AG04449 (cell line): Measurements from ENCODE around the gene RILP.

Source experiments
- CTCF ChIA-PET: fragments of 350-600 bp; formaldehyde crosslinking; extraction: SDS; loops from one replicate; lab custom pipeline; 2021; ENCODE audit warnings: antibody characterized with exemption; lab: Yijun Ruan, JAX
- POLR2A ChIA-PET: fragments of 400-600, 350-600 bp; formaldehyde crosslinking; extraction: SDS; loops from one replicate; lab custom pipeline; 2020; ENCODE audit warnings: antibody characterized with exemption, inconsistent platforms; lab: Yijun Ruan, JAX
- DNase-seq: peaks from one replicate; pipeline ENCODE4 v3.0.0-alpha.2; 2010; ENCODE audit warnings: low read depth, low spot score
- H3K4me3 ChIP-seq: 2 replicates; pipeline ENCODE4 v1.5.1; 2011; ENCODE audit warnings: low read depth, mild to moderate bottlenecking, control low read depth, low read length
- CTCF ChIP-seq: IDR thresholded peaks from one replicate; pipeline ENCODE4 v1.5.1; 2011; ENCODE audit warnings: mild to moderate bottlenecking, moderate library complexity, low read length, control low read depth, inconsistent platforms; ENCODE audit not compliant: insufficient read depth; ENCODE audit errors: missing control alignments

RILP gene

GRCh38 chr17:1648963-1649843 lies 463 bp downstream of the RILP start:
- peak; percentile 97 for TF ChIP-seq CTCF
- DNase-seq, result peak; percentile 67
- POLR2A ChIA-PET, result interaction anchor here (0.6 to 2.0 kb wide), 4 partner anchors 11 to 68 kb away, joined by 4 to 8 read pairs (median 5); partner anchors contain the start of gene PRPF8
- CTCF ChIA-PET, result interaction anchor here (0.7 to 9.1 kb wide), 35 partner anchors 10 to 394 kb away, joined by 3 to 102 read pairs (median 5); partner anchors contain the start of genes SLC43A2 and TRARG1
- peak overlapping the region; percentile 66 for H3K4me3 ChIP-seq

GRCh38 chr17:1648173-1648962 lies 1.3 kb downstream of the RILP start:
- H3K4me3 ChIP-seq, result peak overlapping the region; percentile 59
- ChIA-PET CTCF (interaction anchor here (0.7 to 9.1 kb wide), 36 partner anchors 9 to 393 kb away, joined by 3 to 102 read pairs (median 4); partner anchors contain the start of genes INPP5K, SLC43A2 and TRARG1), POLR2A (interaction anchor here (1.5 to 2.0 kb wide), 2 partner anchors 36 to 68 kb away, joined by 6 to 8 read pairs; partner anchors contain the start of gene PRPF8)
- TF ChIP-seq CTCF, result peak; percentile 22
- DNase-seq, result no peak

- TF ChIP-seq CTCF, result no peak
- CTCF ChIA-PET, result interaction anchor here (0.9 to 9.1 kb wide), 27 partner anchors 8 to 390 kb away, joined by 3 to 102 read pairs (median 7); partner anchors contain the start of genes INPP5K and TRARG1
- no peak overlapping the region for H3K4me3 ChIP-seq
- no peak for DNase-seq
- POLR2A ChIA-PET, result interaction anchor here (2.0 kb wide), 1 partner anchor 69 kb away, joined by 8 read pairs; no protein-coding TSS in a partner anchor
These were observed 1.9 kb downstream of the RILP start for GRCh38 chr17:1647802-1648171.

- TF ChIP-seq CTCF, result no peak
- ChIA-PET POLR2A (interaction anchor here (1.0 kb wide), 1 partner anchor 9 kb away, joined by 4 read pairs; no protein-coding TSS in a partner anchor), CTCF (interaction anchor here (0.6 to 9.1 kb wide), 8 partner anchors 10 to 281 kb away, joined by 3 to 102 read pairs (median 16); no protein-coding TSS in a partner anchor)
- DNase-seq, result no peak
- H3K4me3 ChIP-seq, result no peak overlapping the region
These were observed 3.3 kb downstream of the RILP start for GRCh38 chr17:1646199-1646875.

- no peak within 1 kb of the TSS for H3K4me3 ChIP-seq
- no peak for DNase-seq
- POLR2A ChIA-PET, result interaction anchor here (1.0 kb wide), 1 partner anchor 8 kb away, joined by 4 read pairs; no protein-coding TSS in a partner anchor
- CTCF ChIA-PET, result interaction anchor here (0.6 to 9.1 kb wide), 8 partner anchors 9 to 280 kb away, joined by 3 to 102 read pairs (median 5); no protein-coding TSS in a partner anchor
- no peak for TF ChIP-seq CTCF
These were observed 4.2 kb downstream of the RILP start, which contains the start of gene SCARF1 for GRCh38 chr17:1645207-1646171. Gene SCARF1, minus strand, starts transcription at chr17:1645732. Its CDS starts 35 bp downstream, at chr17:1645697.
